ENCODE data around the gene HMGN3.

GRCh38 chr6:79249136-79249535 is 14.7 kb upstream of the HMGN3 start:
- no peak for TF ChIP-seq CTCF (IDR thresholded peaks at IDR 0.05)
- TF ChIP-seq, protein P1, sequence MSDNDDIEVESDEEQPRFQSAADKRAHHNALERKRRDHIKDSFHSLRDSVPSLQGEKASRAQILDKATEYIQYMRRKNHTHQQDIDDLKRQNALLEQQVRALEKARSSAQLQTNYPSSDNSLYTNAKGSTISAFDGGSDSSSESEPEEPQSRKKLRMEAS (IDR thresholded peaks at IDR 0.05; ENCODE audit: low read depth): no peak
- no peak for TF ChIP-seq JUND (IDR thresholded peaks at IDR 0.05)
